ENCODE data around the gene NTN3.

- TF ChIP-seq CTCF (IDR thresholded peaks at IDR 0.05) (no peak), POLR2A (IDR thresholded peaks at IDR 0.05) (no peak)
Observed at GRCh38 chr16:2452650-2453049, 18.4 kb upstream of the NTN3 start.
